NT2/D1 (cell line): ENCODE results near the gene NIPAL3.
A peak's percentile ranks its signal among the peaks of the same experiment; 100 is the strongest.

Experiments used
- DNase-seq: peaks from one replicate; pipeline ENCODE4 v3.0.0-alpha.2; 2011; ENCODE audit warnings: low read depth, low spot score
- H3K27me3 ChIP-seq: 2 replicates; pipeline ENCODE4 v1.6.0; 2011; ENCODE audit warnings: mild to moderate bottlenecking; ENCODE audit not compliant: insufficient read length, insufficient read depth
- H3K36me3 ChIP-seq: 2 replicates; pipeline ENCODE4 v1.6.1; 2011; ENCODE audit warnings: mild to moderate bottlenecking, low read length, mixed read lengths; ENCODE audit not compliant: insufficient read depth, insufficient read length
- H3K4me1 ChIP-seq: 2 replicates; pipeline ENCODE4 v1.5.1; 2011; ENCODE audit not compliant: insufficient read depth, insufficient read length
- H3K4me3 ChIP-seq: 2 replicates; pipeline ENCODE4 v1.5.1; 2011; ENCODE audit warnings: low read depth; ENCODE audit not compliant: insufficient read length
- H3K9ac ChIP-seq: 2 replicates; pipeline ENCODE4 v1.6.0; 2011; ENCODE audit warnings: low read depth; ENCODE audit not compliant: insufficient read length
- H3K9me3 ChIP-seq: 2 replicates; pipeline ENCODE4 v1.5.1; 2011; ENCODE audit warnings: mild to moderate bottlenecking, low read length; ENCODE audit not compliant: insufficient read depth
- SUZ12 ChIP-seq: IDR thresholded peaks from 2 replicates; pipeline ENCODE4 v1.6.1; 2011; ENCODE audit not compliant: insufficient read length, insufficient read depth; ENCODE audit errors: extremely low read depth
- YY1 ChIP-seq: IDR thresholded peaks from 2 replicates; pipeline ENCODE4 v1.6.1; 2011; ENCODE audit not compliant: insufficient read length, insufficient read depth
- ZNF274 ChIP-seq: IDR thresholded peaks from 2 replicates; pipeline ENCODE4 v1.6.1; 2011; ENCODE audit warnings: mild to moderate bottlenecking, low read depth, low read length

The NIPAL3 gene

GRCh38 chr1:24463776-24464735 lies 48.5 kb downstream of the NIPAL3 start:
- no peaks in the 10 kb centered on the region for H3K36me3 ChIP-seq
- peak; percentile 85 for DNase-seq
- 0 out of 2 replicates have a peak, but pooled peaks cover 5% of the 10 kb centered on the region for H3K9me3 ChIP-seq
- H3K4me1 ChIP-seq = peaks cover 3% of the 10 kb centered on the region
- H3K9ac ChIP-seq = peak overlapping the region; percentile 37
- H3K4me3 ChIP-seq = no peak overlapping the region
- no peaks in the 10 kb centered on the region for H3K27me3 ChIP-seq
- TF ChIP-seq YY1 (no peak), SUZ12 (no peak), ZNF274 (no peak)

- Histone ChIP-seq H3K4me1 (peaks cover 3% of the 10 kb centered on the region), H3K27me3 (no peaks in the 10 kb centered on the region), H3K9me3 (peaks cover 9% of the 10 kb centered on the region), H3K4me3 (no peak overlapping the region), H3K36me3 (no peaks in the 10 kb centered on the region), H3K9ac (no peak overlapping the region)
- TF ChIP-seq YY1 (no peak), ZNF274 (no peak), SUZ12 (no peak)
- no peak for DNase-seq
Observed at GRCh38 chr1:24465099-24465498, 49.5 kb downstream of the NIPAL3 start.

DNA sequence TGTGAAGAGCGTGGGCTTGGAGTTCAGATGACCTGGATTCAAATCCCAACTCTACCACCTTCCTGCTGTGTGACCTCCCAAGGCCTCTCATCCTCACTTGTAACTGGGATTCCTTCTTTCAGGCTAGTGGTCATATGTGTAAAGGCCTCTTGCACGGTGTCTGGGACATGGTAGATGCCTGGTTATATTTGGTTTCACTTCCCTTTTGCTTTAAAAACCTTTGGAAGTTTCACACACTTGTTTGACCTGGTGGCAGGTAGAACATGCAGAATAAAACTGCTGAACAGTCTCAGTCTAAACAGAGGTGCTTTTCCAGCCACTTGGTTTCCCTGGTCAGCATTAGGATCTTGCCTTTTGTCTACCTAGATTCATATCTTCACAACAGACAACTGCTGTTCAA lies 50.0 kb downstream of the NIPAL3 start:
- no peaks in the 10 kb centered on the region for H3K27me3 ChIP-seq
- no peak overlapping the region for H3K4me3 ChIP-seq
- peaks cover 15% of the 10 kb centered on the region for H3K9me3 ChIP-seq
- peaks cover 3% of the 10 kb centered on the region for H3K4me1 ChIP-seq
- no peak for TF ChIP-seq YY1
- no peak for TF ChIP-seq ZNF274
- TF ChIP-seq SUZ12 = no peak
- no peak overlapping the region for H3K9ac ChIP-seq
- DNase-seq = no peak
- no peaks in the 10 kb centered on the region for H3K36me3 ChIP-seq

DNA sequence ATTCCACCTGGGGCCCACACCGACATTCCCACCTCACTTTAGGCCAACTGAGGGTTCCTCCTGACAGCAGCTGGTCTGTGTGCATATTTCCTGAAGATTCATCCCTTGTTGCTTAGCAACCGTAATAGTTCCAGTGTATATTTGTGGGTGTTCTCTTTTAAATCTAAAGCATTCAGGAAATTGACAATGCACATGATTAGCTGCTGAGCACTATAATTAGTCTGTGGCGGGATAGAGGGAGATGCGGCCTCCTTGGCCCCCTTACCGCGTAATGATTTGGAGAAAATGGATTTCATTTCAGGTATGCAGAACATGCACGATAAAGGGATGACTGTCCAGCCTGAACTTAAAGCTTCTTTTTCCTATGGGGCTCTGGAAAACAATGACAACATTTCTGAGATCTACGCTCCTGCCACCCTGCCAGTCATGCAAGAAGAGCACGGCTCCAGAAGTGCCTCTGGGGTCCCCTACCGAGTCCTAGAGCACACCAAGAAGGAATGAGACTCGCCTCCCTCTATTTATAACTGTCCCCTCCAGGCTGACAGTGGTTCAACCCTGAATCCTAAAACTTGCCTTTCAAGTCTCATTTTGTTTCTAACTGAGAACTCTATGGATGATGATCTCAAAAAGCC lies 53.2 kb downstream of the NIPAL3 start:
- H3K27me3 ChIP-seq = no peaks in the 10 kb centered on the region
- H3K9ac ChIP-seq = no peak overlapping the region
- H3K4me3 ChIP-seq = no peak overlapping the region
- TF ChIP-seq ZNF274 (no peak), SUZ12 (no peak), YY1 (no peak)
- no peaks in the 10 kb centered on the region for H3K36me3 ChIP-seq
- peaks cover 14% of the 10 kb centered on the region for H3K9me3 ChIP-seq
- DNase-seq = no peak
- H3K4me1 ChIP-seq = peaks cover 3% of the 10 kb centered on the region

GRCh38 chr1:24470592-24470991 lies 55.0 kb downstream of the NIPAL3 start:
- no peak overlapping the region for H3K4me3 ChIP-seq
- H3K9me3 ChIP-seq = peaks cover 14% of the 10 kb centered on the region
- no peak overlapping the region for H3K9ac ChIP-seq
- no peaks in the 10 kb centered on the region for H3K36me3 ChIP-seq
- H3K27me3 ChIP-seq = no peaks in the 10 kb centered on the region
- DNase-seq = no peak
- H3K4me1 ChIP-seq = no peaks in the 10 kb centered on the region
- TF ChIP-seq ZNF274 (no peak), SUZ12 (no peak), YY1 (no peak)

DNA sequence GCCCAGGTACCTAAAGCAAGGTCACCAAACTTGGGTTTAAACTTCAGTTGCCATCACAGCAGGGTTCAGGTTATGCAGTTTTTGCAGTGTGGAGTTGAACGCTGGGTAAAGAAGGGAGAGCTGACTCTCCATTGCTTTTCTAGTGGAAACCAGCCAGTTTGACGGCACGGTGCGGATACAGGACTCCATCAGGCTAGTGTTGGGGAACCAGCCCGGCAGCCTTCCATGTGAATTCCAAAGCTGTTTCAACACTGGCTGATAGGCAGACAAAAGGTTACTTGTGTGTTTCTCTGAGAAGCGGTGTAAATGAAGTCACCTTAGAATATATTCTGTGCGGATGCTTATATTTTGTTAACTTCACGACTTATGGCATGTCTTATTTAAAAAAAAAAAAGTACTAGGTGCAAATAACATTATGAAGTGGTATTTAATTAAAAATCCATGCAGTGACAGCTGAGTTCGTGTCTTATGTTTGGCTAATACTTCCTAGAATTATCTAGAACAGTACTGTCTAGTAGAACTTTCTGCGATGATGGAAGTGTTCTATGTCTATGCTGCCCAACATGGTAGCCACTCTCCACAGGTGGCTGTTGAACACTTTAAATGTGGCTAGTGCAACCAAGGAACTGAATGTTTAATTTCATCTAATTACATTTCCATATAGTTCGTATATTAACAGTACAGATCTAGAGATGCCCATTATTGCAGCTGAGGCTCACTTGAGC lies 57.1 kb downstream of the NIPAL3 start:
- TF ChIP-seq SUZ12 (no peak), YY1 (no peak), ZNF274 (no peak)
- no peaks in the 10 kb centered on the region for H3K4me1 ChIP-seq
- no peaks in the 10 kb centered on the region for H3K27me3 ChIP-seq
- H3K4me3 ChIP-seq = no peak overlapping the region
- H3K36me3 ChIP-seq = no peaks in the 10 kb centered on the region
- DNase-seq = no peak
- H3K9me3 ChIP-seq = peaks cover 14% of the 10 kb centered on the region
- H3K9ac ChIP-seq = no peak overlapping the region
